Measurements from ENCODE around the gene USP24. TPM values are rescaled to one million over a fixed set of nuclear protein-coding genes. Genes with fewer than 3 reads are reported as not detected.

USP24 gene
- total and polyA plus RNA-seq, 7 experiments from 2014 or later = 4.7 to 91.4 (median 71.7) TPM

- no peaks in the 10 kb centered on the region for H3K27me3 ChIP-seq (ENCODE audit: control insufficient read depth in 2 of 2, insufficient read depth in 2 of 2, low read length in 2 of 2)
- intact Hi-C loops (cut with micrococcal nuclease) = no loop called here
These were observed 37.9 kb upstream of the USP24 start for GRCh38 chr1:55252942-55253589.

GRCh38 chr1:55250399-55251075 is 35.4 kb upstream of the USP24 start:
- Mint-ChIP-seq H3K27me3 (no peaks in the 10 kb centered on the region), H3K9me3 (peaks cover 0 to 2% (median 0%) of the 10 kb centered on the region in 11 donors), H3K36me3 (no peaks in the 10 kb centered on the region), H3K4me1 (peaks cover 0 to 6% (median 0%) of the 10 kb centered on the region in 7 donors), H3K4me3 (no peak overlapping the region), H3K27ac (no peak overlapping the region)
- H3K4me1 ChIP-seq (ENCODE audit: control insufficient read depth in 2 of 2, insufficient read depth in 2 of 2, low read length in 2 of 2) = no peaks in the 10 kb centered on the region
- DNase-seq (no peak), ATAC-seq (no peak)
- no peaks in the 10 kb centered on the region for H3K9me3 ChIP-seq (ENCODE audit: control insufficient read depth in 2 of 3, low read length in 3 of 3)
- no peaks in the 10 kb centered on the region for H3K27me3 ChIP-seq (ENCODE audit: control insufficient read depth in 2 of 2, insufficient read depth in 2 of 2, low read length in 2 of 2)
- POLR2A ChIA-PET = no interaction called here
- intact Hi-C loops (cut with micrococcal nuclease) = no loop called here
- H3K27ac ChIP-seq (ENCODE audit: low read depth, low read length) = no peak overlapping the region
- CTCF ChIA-PET = no interaction called here
- H3K36me3 ChIP-seq (ENCODE audit: control insufficient read depth in 2 of 3, insufficient read depth in 3 of 3, low read length in 3 of 3) = no peaks in the 10 kb centered on the region
- H3K4me3 ChIP-seq (ENCODE audit: low read length) = no peak overlapping the region

More at GRCh38 chr1:55252942-55253589, 37.9 kb upstream of the USP24 start:
- ChIA-PET CTCF (no interaction called here), POLR2A (interaction anchor here (0.6 kb wide), 1 partner anchor 183 kb away, joined by 3 read pairs; no protein-coding TSS in a partner anchor)
- no peak overlapping the region for H3K4me3 Mint-ChIP-seq
- peaks cover 0 to 6% of the 10 kb centered on the region in 2 donors for H3K4me1 ChIP-seq (ENCODE audit: control insufficient read depth in 2 of 2, insufficient read depth in 2 of 2, low read length in 2 of 2)
- no peak for DNase-seq
- H3K27me3 Mint-ChIP-seq = peaks cover 0 to 2% (median 0%) of the 10 kb centered on the region in 5 donors
- H3K4me3 ChIP-seq (ENCODE audit: low read length) = no peak overlapping the region
- no peaks in the 10 kb centered on the region for H3K36me3 Mint-ChIP-seq
- no peak for ATAC-seq
- H3K27ac ChIP-seq (ENCODE audit: low read depth, low read length) = no peak overlapping the region
- H3K4me1 Mint-ChIP-seq = peaks cover 5 to 12% (median 7%) of the 10 kb centered on the region in 7 donors
- H3K27ac Mint-ChIP-seq = no peak overlapping the region
- no peaks in the 10 kb centered on the region for H3K9me3 ChIP-seq (ENCODE audit: control insufficient read depth in 2 of 3, low read length in 3 of 3)
- peaks cover 0 to 1% (median 0%) of the 10 kb centered on the region in 11 donors for H3K9me3 Mint-ChIP-seq
- no peaks in the 10 kb centered on the region for H3K36me3 ChIP-seq (ENCODE audit: control insufficient read depth in 2 of 3, insufficient read depth in 3 of 3, low read length in 3 of 3)

GRCh38 chr1:55249646-55250398 is 34.7 kb upstream of the USP24 start:
- H3K27me3 ChIP-seq (ENCODE audit: control insufficient read depth in 2 of 2, insufficient read depth in 2 of 2, low read length in 2 of 2) = no peaks in the 10 kb centered on the region
- no peak overlapping the region for H3K4me3 Mint-ChIP-seq
- DNase-seq (no peak), ATAC-seq (no peak)
- H3K4me1 Mint-ChIP-seq = peaks cover 0 to 6% (median 0%) of the 10 kb centered on the region in 7 donors
- H3K9me3 Mint-ChIP-seq = peaks cover 0 to 2% (median 0%) of the 10 kb centered on the region in 11 donors
- no peak overlapping the region for H3K27ac Mint-ChIP-seq
- H3K36me3 ChIP-seq (ENCODE audit: control insufficient read depth in 2 of 3, insufficient read depth in 3 of 3, low read length in 3 of 3) = no peaks in the 10 kb centered on the region
- H3K27me3 Mint-ChIP-seq = no peaks in the 10 kb centered on the region
- intact Hi-C loops (cut with micrococcal nuclease) = no loop called here
- no peaks in the 10 kb centered on the region for H3K36me3 Mint-ChIP-seq
- ChIA-PET CTCF (no interaction called here), POLR2A (no interaction called here)
- no peak overlapping the region for H3K27ac ChIP-seq (ENCODE audit: low read depth, low read length)
- no peaks in the 10 kb centered on the region for H3K4me1 ChIP-seq (ENCODE audit: control insufficient read depth in 2 of 2, insufficient read depth in 2 of 2, low read length in 2 of 2)
- no peak overlapping the region for H3K4me3 ChIP-seq (ENCODE audit: low read length)
- H3K9me3 ChIP-seq (ENCODE audit: control insufficient read depth in 2 of 3, low read length in 3 of 3) = no peaks in the 10 kb centered on the region

- no peaks in the 10 kb centered on the region for H3K36me3 Mint-ChIP-seq
- no peaks in the 10 kb centered on the region for H3K27me3 ChIP-seq (ENCODE audit: control insufficient read depth in 2 of 2, insufficient read depth in 2 of 2, low read length in 2 of 2)
- H3K4me3 Mint-ChIP-seq = no peak overlapping the region
- POLR2A ChIA-PET = no interaction called here
- CTCF ChIA-PET = no interaction called here
- no peaks in the 10 kb centered on the region for H3K9me3 ChIP-seq (ENCODE audit: control insufficient read depth in 2 of 3, low read length in 3 of 3)
- ATAC-seq (no peak), DNase-seq (no peak)
- no peaks in the 10 kb centered on the region for H3K36me3 ChIP-seq (ENCODE audit: control insufficient read depth in 2 of 3, insufficient read depth in 3 of 3, low read length in 3 of 3)
- H3K27me3 Mint-ChIP-seq = peaks cover 0 to 6% (median 0%) of the 10 kb centered on the region in 5 donors
- no peaks in the 10 kb centered on the region for H3K4me1 ChIP-seq (ENCODE audit: control insufficient read depth in 2 of 2, insufficient read depth in 2 of 2, low read length in 2 of 2)
- peaks cover 0 to 4% (median 0%) of the 10 kb centered on the region in 7 donors for H3K4me1 Mint-ChIP-seq
- intact Hi-C loops (cut with micrococcal nuclease) = no loop called here
- no peak overlapping the region for H3K4me3 ChIP-seq (ENCODE audit: low read length)
- peaks cover 0 to 2% (median 0%) of the 10 kb centered on the region in 11 donors for H3K9me3 Mint-ChIP-seq
- H3K27ac Mint-ChIP-seq = no peak overlapping the region
- no peak overlapping the region for H3K27ac ChIP-seq (ENCODE audit: low read depth, low read length)
These were observed 31.7 kb upstream of the USP24 start for GRCh38 chr1:55246896-55247295.

DNA sequence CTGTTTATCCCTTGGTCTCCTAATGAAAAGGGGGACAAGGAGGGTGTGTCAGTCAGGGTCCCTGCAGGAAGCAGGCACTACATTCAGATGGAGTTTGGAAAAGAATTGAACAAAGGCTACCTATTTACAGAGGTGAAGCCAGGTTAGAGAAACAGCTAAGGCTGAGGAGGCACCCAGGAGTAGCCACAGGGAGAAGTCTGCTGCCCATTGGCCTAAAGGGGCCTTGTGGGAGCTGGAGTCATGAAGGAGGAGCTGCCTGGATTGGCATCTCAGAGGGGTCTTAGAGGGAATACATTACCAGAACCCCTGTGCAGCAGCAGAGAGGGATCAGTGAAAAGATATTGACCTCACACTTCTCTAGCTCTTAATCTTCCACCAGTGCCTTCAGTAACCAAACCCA is 31.2 kb upstream of the USP24 start:
- ChIA-PET POLR2A (no interaction called here), CTCF (no interaction called here)
- Histone ChIP-seq H3K36me3 (ENCODE audit: control insufficient read depth in 2 of 3, insufficient read depth in 3 of 3, low read length in 3 of 3) (no peaks in the 10 kb centered on the region), H3K27me3 (ENCODE audit: control insufficient read depth in 2 of 2, insufficient read depth in 2 of 2, low read length in 2 of 2) (no peaks in the 10 kb centered on the region), H3K27ac (ENCODE audit: low read depth, low read length) (no peak overlapping the region), H3K4me1 (ENCODE audit: control insufficient read depth in 2 of 2, insufficient read depth in 2 of 2, low read length in 2 of 2) (no peaks in the 10 kb centered on the region), H3K9me3 (ENCODE audit: control insufficient read depth in 2 of 3, low read length in 3 of 3) (no peaks in the 10 kb centered on the region), H3K4me3 (ENCODE audit: low read length) (no peak overlapping the region)
- intact Hi-C loops (cut with micrococcal nuclease) = no loop called here
- Mint-ChIP-seq H3K27ac (no peak overlapping the region), H3K4me3 (no peak overlapping the region), H3K9me3 (peaks cover 0 to 2% (median 0%) of the 10 kb centered on the region in 11 donors), H3K27me3 (peaks cover 0 to 8% (median 0%) of the 10 kb centered on the region in 5 donors), H3K36me3 (no peaks in the 10 kb centered on the region), H3K4me1 (peaks cover 0 to 4% (median 0%) of the 10 kb centered on the region in 7 donors)
- no peak for ATAC-seq
- DNase-seq = no peak

DNA sequence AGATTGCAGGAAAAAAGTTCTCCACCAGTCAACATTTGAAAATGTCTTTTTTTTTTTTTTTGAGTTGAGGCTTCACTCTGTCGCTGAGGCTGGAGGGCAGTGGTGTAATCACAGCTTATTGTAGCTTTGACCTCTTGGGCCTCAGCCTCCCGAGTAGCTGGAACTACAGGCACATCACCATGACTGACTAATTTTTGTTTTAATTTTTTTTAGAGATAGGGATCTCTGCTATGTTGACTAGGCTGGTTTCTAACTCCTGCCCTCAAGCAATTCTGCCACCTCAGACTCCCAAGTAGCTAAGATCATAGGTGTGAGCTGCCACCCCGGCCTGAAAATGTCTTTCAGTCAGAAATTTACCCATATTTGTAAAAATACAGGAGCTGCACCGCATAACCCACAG is 30.6 kb upstream of the USP24 start:
- ChIA-PET POLR2A (no interaction called here), CTCF (no interaction called here)
- Mint-ChIP-seq H3K9me3 (peaks cover 0 to 2% (median 0%) of the 10 kb centered on the region in 11 donors), H3K4me1 (peaks cover 0 to 4% (median 0%) of the 10 kb centered on the region in 7 donors), H3K4me3 (no peak overlapping the region), H3K27me3 (peaks cover 0 to 13% (median 0%) of the 10 kb centered on the region in 5 donors), H3K27ac (no peak overlapping the region), H3K36me3 (no peaks in the 10 kb centered on the region)
- no peaks in the 10 kb centered on the region for H3K9me3 ChIP-seq (ENCODE audit: control insufficient read depth in 2 of 3, low read length in 3 of 3)
- no peak overlapping the region for H3K27ac ChIP-seq (ENCODE audit: low read depth, low read length)
- H3K4me1 ChIP-seq (ENCODE audit: control insufficient read depth in 2 of 2, insufficient read depth in 2 of 2, low read length in 2 of 2) = no peaks in the 10 kb centered on the region
- H3K36me3 ChIP-seq (ENCODE audit: control insufficient read depth in 2 of 3, insufficient read depth in 3 of 3, low read length in 3 of 3) = no peaks in the 10 kb centered on the region
- intact Hi-C loops (cut with micrococcal nuclease) = no loop called here
- DNase-seq (no peak), ATAC-seq (no peak)
- no peaks in the 10 kb centered on the region for H3K27me3 ChIP-seq (ENCODE audit: control insufficient read depth in 2 of 2, insufficient read depth in 2 of 2, low read length in 2 of 2)
- H3K4me3 ChIP-seq (ENCODE audit: low read length) = no peak overlapping the region

Data from naive thymus-derived CD4-positive, alpha-beta T cell (primary cell).